ENCODE results near the gene EPHB2. TPM values are rescaled to one million over a fixed set of nuclear protein-coding genes. Genes with fewer than 3 reads are reported as not detected.

The EPHB2 gene
- total and polyA plus RNA-seq, 2 donors (not counting 3 experiments of a cell fraction or from before 2014, with no cell fraction given) = 50.8 to 69.1 TPM

DNA sequence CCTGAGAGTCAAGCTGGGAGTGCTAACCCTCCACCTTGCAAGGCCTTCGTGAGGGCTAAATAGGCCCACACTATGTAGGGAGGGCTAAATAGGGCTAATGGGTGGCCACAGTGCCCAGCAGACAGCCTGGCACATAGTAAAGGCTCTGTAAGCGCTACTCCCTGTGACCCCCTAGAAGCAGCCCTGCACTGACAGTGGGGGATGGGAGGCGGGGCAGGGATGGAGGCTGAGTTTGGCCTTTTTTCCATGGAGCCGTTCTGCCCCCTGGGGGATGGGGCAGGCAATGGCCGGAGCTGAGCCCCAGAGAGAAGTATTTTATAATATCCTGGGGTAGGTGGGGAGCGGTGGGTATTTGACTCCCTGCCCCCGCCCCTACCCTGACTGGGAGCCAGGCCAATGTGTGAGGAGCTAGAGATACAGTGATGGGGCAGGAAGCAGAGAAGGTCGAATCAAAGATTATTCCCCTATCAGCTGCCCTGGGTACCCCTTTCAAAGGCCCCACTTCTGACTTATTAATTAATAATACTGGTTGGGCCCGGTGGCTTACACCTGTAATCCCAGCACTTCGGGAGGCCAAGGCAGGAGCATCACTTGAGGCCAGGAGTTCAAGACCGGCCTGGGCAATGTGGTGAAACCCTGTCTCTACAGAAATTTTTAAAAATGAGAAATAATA, 219.7 kb downstream of the EPHB2 start:
- Histone ChIP-seq H4K20me1 (replicated peaks; ENCODE audit: control insufficient read depth, extremely low read depth, insufficient read depth, low read length) (no peaks in the 10 kb centered on the region), H3K4me1 (ENCODE audit: control insufficient read depth, extremely low read depth, insufficient read depth, low read length) (no peaks in the 10 kb centered on the region), H3K9me1 (replicated peaks; ENCODE audit: control insufficient read depth, extremely low read depth, insufficient read depth, low read length) (no peaks in the 10 kb centered on the region), H3K9me3 (replicated peaks; ENCODE audit: control insufficient read depth, insufficient read depth, low read length) (no peaks in the 10 kb centered on the region), H3K27me3 (ENCODE audit: control insufficient read depth in 2 of 2, insufficient read depth in 2 of 2, low read length in 2 of 2) (no peaks in the 10 kb centered on the region), H3K4me2 (ENCODE audit: insufficient read depth, low read length) (no peak overlapping the region), H3K27ac (ENCODE audit: insufficient read depth, low read depth, low read length) (no peak overlapping the region), H3K79me2 (ENCODE audit: control insufficient read depth, insufficient read depth, low read length) (no peaks in the 10 kb centered on the region), H3K4me3 (replicated peaks in 1 of 3; ENCODE audit: insufficient read depth in 1 of 3, low read depth in 1 of 3, low read length in 3 of 3) (no peak overlapping the region), H3K9ac (replicated peaks; ENCODE audit: extremely low read depth, insufficient read depth, low read length) (no peak overlapping the region), H2AFZ (ENCODE audit: low read depth, low read length) (no peak overlapping the region), H3K36me3 (ENCODE audit: control insufficient read depth in 2 of 2, extremely low read depth in 1 of 2, insufficient read depth in 2 of 2, low read length in 2 of 2) (no peaks in the 10 kb centered on the region)
- ChIA-PET CTCF (interaction anchor here (0.5 to 7.9 kb wide), 25 partner anchors 9 to 513 kb away, joined by 3 to 149 read pairs (median 5); no protein-coding TSS in a partner anchor), POLR2A (no interaction called here)
- dilution Hi-C loops (cut with MboI; ENCODE audit: extremely low pct_ligation_motif_present, low sequenced_read_pairs) (no loop called here), intact Hi-C loops (cut with micrococcal nuclease) (loop anchor here (1.0 kb wide), 3 partner anchors 256 to 510 kb away; no protein-coding TSS in a partner anchor)
- FAIRE-seq = peak; percentile 69
- TF ChIP-seq, protein P1, sequence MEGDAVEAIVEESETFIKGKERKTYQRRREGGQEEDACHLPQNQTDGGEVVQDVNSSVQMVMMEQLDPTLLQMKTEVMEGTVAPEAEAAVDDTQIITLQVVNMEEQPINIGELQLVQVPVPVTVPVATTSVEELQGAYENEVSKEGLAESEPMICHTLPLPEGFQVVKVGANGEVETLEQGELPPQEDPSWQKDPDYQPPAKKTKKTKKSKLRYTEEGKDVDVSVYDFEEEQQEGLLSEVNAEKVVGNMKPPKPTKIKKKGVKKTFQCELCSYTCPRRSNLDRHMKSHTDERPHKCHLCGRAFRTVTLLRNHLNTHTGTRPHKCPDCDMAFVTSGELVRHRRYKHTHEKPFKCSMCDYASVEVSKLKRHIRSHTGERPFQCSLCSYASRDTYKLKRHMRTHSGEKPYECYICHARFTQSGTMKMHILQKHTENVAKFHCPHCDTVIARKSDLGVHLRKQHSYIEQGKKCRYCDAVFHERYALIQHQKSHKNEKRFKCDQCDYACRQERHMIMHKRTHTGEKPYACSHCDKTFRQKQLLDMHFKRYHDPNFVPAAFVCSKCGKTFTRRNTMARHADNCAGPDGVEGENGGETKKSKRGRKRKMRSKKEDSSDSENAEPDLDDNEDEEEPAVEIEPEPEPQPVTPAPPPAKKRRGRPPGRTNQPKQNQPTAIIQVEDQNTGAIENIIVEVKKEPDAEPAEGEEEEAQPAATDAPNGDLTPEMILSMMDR (IDR thresholded peaks at IDR 0.05; ENCODE audit: extremely low read depth in 1 of 2, insufficient read depth in 1 of 2, low read depth in 1 of 2, low read length in 2 of 2) = peak; percentile 84 to 88
- no peak for TF ChIP-seq EZH2 (IDR thresholded peaks at IDR 0.05; ENCODE audit: borderline replicate concordance, low read depth, low read length, severe bottlenecking)
- peak; percentile 49 for DNase-seq (ENCODE audit: low read depth, low spot score)
- no TSS peak for BruUV-seq (replicated peaks)

DNA sequence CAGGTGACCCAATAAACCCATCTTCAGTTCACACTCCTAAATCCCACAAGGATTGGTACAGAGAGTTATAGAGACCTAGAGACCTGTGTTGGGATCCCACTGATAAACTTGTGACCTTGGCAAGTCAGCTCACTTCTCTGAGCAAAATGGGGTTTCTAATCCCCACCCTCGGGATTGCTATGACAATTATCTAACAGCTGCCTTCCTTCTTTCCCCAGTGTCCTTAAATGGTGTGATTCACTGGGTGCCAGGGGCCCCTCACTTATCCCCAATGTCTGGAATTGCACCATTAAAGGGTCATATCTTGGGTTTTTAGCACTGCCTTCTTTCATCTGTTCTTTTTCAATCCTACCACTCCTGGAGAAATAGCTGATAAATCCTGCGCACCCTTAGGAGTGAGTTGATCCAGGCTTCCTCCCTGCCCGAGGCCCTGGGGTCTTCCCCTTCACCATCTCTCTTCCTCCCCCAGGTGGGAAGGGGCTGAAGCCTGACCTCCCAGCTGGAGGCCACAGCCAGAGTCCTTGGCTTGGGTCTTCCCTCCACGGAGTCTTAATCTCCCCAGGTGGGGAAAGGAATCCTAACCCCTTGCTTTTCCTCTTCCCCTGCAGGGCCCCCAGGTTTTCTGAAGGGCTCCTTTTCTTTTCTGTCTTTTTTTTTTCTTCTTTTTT, 222.3 kb downstream of the EPHB2 start:
- Histone ChIP-seq H3K27ac (ENCODE audit: insufficient read depth, low read depth, low read length) (no peak overlapping the region), H3K9me3 (replicated peaks; ENCODE audit: control insufficient read depth, insufficient read depth, low read length) (no peaks in the 10 kb centered on the region), H3K9me1 (replicated peaks; ENCODE audit: control insufficient read depth, extremely low read depth, insufficient read depth, low read length) (no peaks in the 10 kb centered on the region), H3K79me2 (ENCODE audit: control insufficient read depth, insufficient read depth, low read length) (no peaks in the 10 kb centered on the region), H2AFZ (ENCODE audit: low read depth, low read length) (no peak overlapping the region), H3K4me2 (ENCODE audit: insufficient read depth, low read length) (no peak overlapping the region), H4K20me1 (replicated peaks; ENCODE audit: control insufficient read depth, extremely low read depth, insufficient read depth, low read length) (no peaks in the 10 kb centered on the region), H3K36me3 (ENCODE audit: control insufficient read depth in 2 of 2, extremely low read depth in 1 of 2, insufficient read depth in 2 of 2, low read length in 2 of 2) (no peaks in the 10 kb centered on the region), H3K4me3 (replicated peaks in 1 of 3; ENCODE audit: insufficient read depth in 1 of 3, low read depth in 1 of 3, low read length in 3 of 3) (no peak overlapping the region), H3K4me1 (ENCODE audit: control insufficient read depth, extremely low read depth, insufficient read depth, low read length) (no peaks in the 10 kb centered on the region), H3K9ac (replicated peaks; ENCODE audit: extremely low read depth, insufficient read depth, low read length) (no peak overlapping the region), H3K27me3 (ENCODE audit: control insufficient read depth in 2 of 2, insufficient read depth in 2 of 2, low read length in 2 of 2) (peaks cover 0 to 2% of the 10 kb centered on the region in 2 experiments)
- intact Hi-C loops (cut with micrococcal nuclease) = no loop called here
- dilution Hi-C loops (cut with MboI; ENCODE audit: extremely low pct_ligation_motif_present, low sequenced_read_pairs) = no loop called here
- BruUV-seq (replicated peaks) = no TSS peak
- CTCF ChIA-PET = interaction anchor here (1.2 to 7.9 kb wide), 10 partner anchors 28 to 278 kb away, joined by 3 to 149 read pairs (median 4); no protein-coding TSS in a partner anchor
- POLR2A ChIA-PET = interaction anchor here (0.8 kb wide), 1 partner anchor 182 kb away, joined by 4 read pairs; no protein-coding TSS in a partner anchor
- no peak for FAIRE-seq
- no peak for DNase-seq (ENCODE audit: low read depth, low spot score)
- TF ChIP-seq MYC (IDR thresholded peaks at IDR 0.05; ENCODE audit: low read depth, low read length) (no peak), MAX (IDR thresholded peaks at IDR 0.05; ENCODE audit: insufficient read depth, insufficient read length) (no peak), GATA2 (IDR thresholded peaks at IDR 0.05; ENCODE audit: insufficient read depth, insufficient read length, low read depth, low read length) (no peak), EZH2 (IDR thresholded peaks at IDR 0.05; ENCODE audit: borderline replicate concordance, low read depth, low read length, severe bottlenecking) (no peak), POLR2AphosphoS5 (IDR thresholded peaks at IDR 0.05; ENCODE audit: insufficient read depth, low read depth, low read length) (no peak), JUN (IDR thresholded peaks at IDR 0.05; ENCODE audit: borderline replicate concordance, insufficient read depth, insufficient read length, low read depth) (no peak), FOS (IDR thresholded peaks at IDR 0.05; ENCODE audit: borderline replicate concordance, insufficient read depth, low read length) (no peak), POLR2A (IDR thresholded peaks at IDR 0.05; ENCODE audit: low read depth, low read length) (no peak)
- TF ChIP-seq, protein P1 (IDR thresholded peaks at IDR 0.05; ENCODE audit: extremely low read depth in 1 of 2, insufficient read depth in 1 of 2, low read depth in 1 of 2, low read length in 2 of 2) = no peak
